OCI-LY3 (cell line): Measurements from ENCODE around the gene RPS6KC1.

ENCODE experiments used
- H2AFZ ChIP-seq: fragments of 200-600, 300-600 bp; shearing (Covaris generic); 2 replicates; pipeline ENCODE4 v1.6.0; 2014; ENCODE audit warnings: antibody characterized with exemption, low read depth, low read length
- H3K27ac ChIP-seq: fragments of 200-600, 300-600 bp; sonication (generic); 2 replicates; pipeline ENCODE4 v1.5.1; 2014; ENCODE audit warnings: mild to moderate bottlenecking, low read length, moderate library complexity, mixed read lengths
- H3K27me3 ChIP-seq: fragments of 200-600, 300-600 bp; sonication (generic); 2 replicates; pipeline ENCODE4 v1.6.1; 2014; ENCODE audit warnings: low read depth, low read length, mixed read lengths
- H3K36me3 ChIP-seq: fragments of 200-600, 300-600 bp; sonication (generic); replicated peaks from 2 replicates; pipeline ENCODE3; 2014; ENCODE audit warnings: low read depth, low read length, mixed read lengths
- H3K4me1 ChIP-seq: fragments of 300-600, 200-600 bp; sonication (generic); 2 replicates; pipeline ENCODE4 v1.6.1; 2014; ENCODE audit warnings: low read length, mixed read lengths
- H3K4me2 ChIP-seq: fragments of 200-600, 300-600 bp; sonication (generic); 2 replicates; pipeline ENCODE4 v1.6.1; 2014; ENCODE audit warnings: low read length, mixed read lengths
- H3K4me3 ChIP-seq: fragments of 300-600, 200-600 bp; sonication (generic); 2 replicates; pipeline ENCODE4 v1.5.1; 2014; ENCODE audit warnings: antibody characterized with exemption, mild to moderate bottlenecking, low read length, moderate library complexity
- H3K79me2 ChIP-seq: fragments of 300-600, 200-600 bp; shearing (Covaris generic); 2 replicates; pipeline ENCODE4 v1.6.1; 2014; ENCODE audit warnings: mild to moderate bottlenecking, low read length, mixed read lengths
- H3K9ac ChIP-seq: fragments of 300-600, 200-600 bp; shearing (Covaris generic); 2 replicates; pipeline ENCODE4 v1.6.0; 2014; ENCODE audit warnings: mild to moderate bottlenecking, low read length, moderate library complexity
- H3K9me3 ChIP-seq: fragments of 200-600, 300-600 bp; shearing (Covaris generic); 2 replicates; pipeline ENCODE4 v1.6.1; 2014; ENCODE audit warnings: low read length, mixed read lengths; ENCODE audit not compliant: insufficient read depth
- H4K20me1 ChIP-seq: fragments of 200-600, 300-600 bp; sonication (generic); 2 replicates; pipeline ENCODE4 v1.6.1; 2016; ENCODE audit warnings: low read length, mixed read lengths; ENCODE audit not compliant: insufficient read depth
- CTCF ChIP-seq: fragments of 200-600, 300-600 bp; sonication (generic); IDR thresholded peaks from 2 replicates; pipeline ENCODE4 v1.5.1; 2014; ENCODE audit warnings: antibody characterized with exemption, low read length, low read depth
- EZH2phosphoT487 ChIP-seq: fragments of 200-600 bp; shearing (Covaris generic); IDR thresholded peaks from 2 replicates; pipeline ENCODE4 v1.6.1; 2018; ENCODE audit warnings: antibody characterized with exemption, mixed run types, low read depth

The RPS6KC1 gene

GRCh38 chr1:213124590-213124989 lies 73.5 kb downstream of the RPS6KC1 start:
- H4K20me1 ChIP-seq = no peaks in the 10 kb centered on the region

GRCh38 chr1:213125643-213126042 lies 74.6 kb downstream of the RPS6KC1 start:
- no peak for TF ChIP-seq CTCF
- no peak for TF ChIP-seq EZH2phosphoT487
- Histone ChIP-seq H3K4me3 (no peak overlapping the region), H3K27me3 (no peaks in the 10 kb centered on the region), H3K79me2 (no peaks in the 10 kb centered on the region), H3K27ac (no peak overlapping the region), H3K36me3 (peaks cover 9% of the 10 kb centered on the region), H2AFZ (no peak overlapping the region), H3K9ac (no peak overlapping the region), H3K4me2 (no peak overlapping the region), H4K20me1 (no peaks in the 10 kb centered on the region), H3K9me3 (no peaks in the 10 kb centered on the region), H3K4me1 (peaks cover 16% of the 10 kb centered on the region)

More at GRCh38 chr1:213124590-213124989, 73.5 kb downstream of the RPS6KC1 start:
- no peak overlapping the region for H2AFZ ChIP-seq
- H3K36me3 ChIP-seq = peaks cover 4% of the 10 kb centered on the region
- H3K27me3 ChIP-seq = no peaks in the 10 kb centered on the region
- no peaks in the 10 kb centered on the region for H3K79me2 ChIP-seq
- H3K27ac ChIP-seq = no peak overlapping the region
- H3K4me1 ChIP-seq = peaks cover 22% of the 10 kb centered on the region
- H3K9ac ChIP-seq = no peak overlapping the region
- no peak overlapping the region for H3K4me2 ChIP-seq
- H3K4me3 ChIP-seq = no peak overlapping the region
- TF ChIP-seq EZH2phosphoT487 (no peak), CTCF (no peak)
- no peaks in the 10 kb centered on the region for H3K9me3 ChIP-seq

- no peak overlapping the region for H3K9ac ChIP-seq
- H3K9me3 ChIP-seq = no peaks in the 10 kb centered on the region
- no peak overlapping the region for H3K4me2 ChIP-seq
- H3K4me3 ChIP-seq = no peak overlapping the region
- H3K27ac ChIP-seq = no peak overlapping the region
- H3K36me3 ChIP-seq = peaks cover 9% of the 10 kb centered on the region
- H2AFZ ChIP-seq = no peak overlapping the region
- TF ChIP-seq EZH2phosphoT487 (no peak), CTCF (no peak)
- no peaks in the 10 kb centered on the region for H4K20me1 ChIP-seq
- no peaks in the 10 kb centered on the region for H3K27me3 ChIP-seq
- H3K4me1 ChIP-seq = peaks cover 10% of the 10 kb centered on the region
- no peaks in the 10 kb centered on the region for H3K79me2 ChIP-seq
These were observed 76.0 kb downstream of the RPS6KC1 start for GRCh38 chr1:213127074-213127473.

- Histone ChIP-seq H3K4me1 (peaks cover 6% of the 10 kb centered on the region), H3K27me3 (no peaks in the 10 kb centered on the region)
These were observed 81.0 kb downstream of the RPS6KC1 start for GRCh38 chr1:213131851-213132655.

More at GRCh38 chr1:213131851-213132655, 81.0 kb downstream of the RPS6KC1 start:
- no peaks in the 10 kb centered on the region for H3K79me2 ChIP-seq
- no peaks in the 10 kb centered on the region for H3K9me3 ChIP-seq
- TF ChIP-seq EZH2phosphoT487 = no peak
- peak; percentile 33 for TF ChIP-seq CTCF
- no peaks in the 10 kb centered on the region for H4K20me1 ChIP-seq
- no peak overlapping the region for H3K4me2 ChIP-seq
- no peak overlapping the region for H2AFZ ChIP-seq
- no peak overlapping the region for H3K9ac ChIP-seq
- H3K4me3 ChIP-seq = no peak overlapping the region
- no peak overlapping the region for H3K27ac ChIP-seq
- H3K36me3 ChIP-seq = peaks cover 9% of the 10 kb centered on the region
